GM18907 (cell line): Measurements from ENCODE around the gene ZNF423.

Experiments
- ATAC-seq: cut with Tn5 transposase; IDR thresholded peaks from one replicate; pipeline ENCODE4 v1.9.1; 2021; ENCODE audit warnings: mild to moderate bottlenecking, moderate library complexity; ENCODE audit not compliant: unreplicated experiment

The ZNF423 gene

DNA sequence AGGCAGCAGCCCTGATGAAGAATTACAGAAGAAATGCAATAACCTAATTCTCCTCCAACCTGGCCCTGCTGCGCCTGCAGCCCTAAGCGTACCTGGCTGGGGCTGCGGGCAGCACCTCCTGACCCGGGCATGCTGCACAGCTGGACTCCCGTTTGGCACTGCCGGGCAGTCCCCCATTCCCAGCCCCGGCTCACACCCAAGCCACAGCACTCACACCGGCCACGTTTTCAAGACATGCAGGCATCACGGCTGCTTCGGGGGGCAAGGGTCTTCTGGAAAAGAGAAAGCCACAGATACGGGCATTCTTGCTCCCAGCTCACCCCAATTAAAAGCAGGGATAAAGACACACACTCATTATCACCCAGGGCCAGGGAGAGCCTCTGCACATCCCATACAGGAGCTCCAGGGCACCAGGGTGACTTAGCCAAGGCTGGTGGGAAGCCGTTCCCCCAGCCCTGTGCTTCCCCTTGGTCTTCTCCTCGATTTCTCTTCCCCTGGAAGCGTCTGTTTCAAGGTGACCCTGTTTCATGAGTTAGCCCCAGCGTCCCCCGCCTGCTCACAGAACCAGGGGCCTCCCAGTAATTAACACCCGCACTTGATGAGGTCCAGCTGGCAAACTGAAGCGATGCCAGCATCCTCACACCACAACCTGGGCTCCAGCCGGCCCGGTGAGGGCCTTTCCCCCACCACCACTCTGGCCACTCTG, 265.6 kb downstream of the ZNF423 start:
- ATAC-seq: no peak

DNA sequence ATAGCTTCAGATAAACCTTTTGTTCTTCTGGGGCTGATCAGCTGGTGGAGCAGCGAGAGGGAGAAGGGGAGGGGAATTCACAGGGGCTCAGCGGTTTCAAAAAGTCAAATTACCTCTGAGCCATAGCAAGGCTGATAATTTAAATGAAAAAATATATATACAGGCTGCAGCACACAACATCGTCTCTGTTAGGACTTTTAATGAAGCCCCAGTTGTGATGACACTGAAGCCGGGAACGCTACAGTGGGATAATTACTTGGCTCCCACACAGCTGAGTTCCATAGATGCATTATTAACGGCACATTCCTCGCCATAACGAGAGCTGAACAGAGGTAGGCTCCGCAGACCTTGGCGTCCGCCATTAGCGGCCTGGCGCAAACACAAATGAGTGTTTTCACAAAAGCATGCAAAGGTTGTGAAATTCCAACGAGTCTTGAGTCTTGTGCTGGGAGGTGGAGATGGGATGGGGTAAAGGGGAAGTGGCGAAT, 266.3 kb downstream of the ZNF423 start:
- no peak for ATAC-seq

- ATAC-seq: no peak
These were observed 267.1 kb downstream of the ZNF423 start for GRCh38 chr16:49588729-49589384.

DNA sequence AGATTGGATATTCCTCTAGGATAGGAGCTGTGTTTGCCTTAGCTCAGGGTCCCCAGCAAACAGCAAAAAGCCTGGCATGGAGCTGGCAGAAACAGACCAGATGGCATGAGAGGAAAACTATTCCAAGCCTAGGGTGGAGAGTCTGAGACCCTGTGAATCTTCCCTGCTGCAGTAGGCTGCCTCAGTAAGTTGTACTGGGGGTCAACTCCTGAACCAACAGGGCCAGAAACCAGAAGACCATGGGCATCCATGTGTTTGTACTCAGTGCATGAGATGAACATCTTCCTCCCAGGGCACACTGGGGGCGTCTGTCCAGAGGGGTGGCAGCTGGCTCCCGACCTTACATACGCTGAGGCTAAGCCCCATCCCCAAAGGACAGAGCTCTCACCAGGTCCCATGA, 267.9 kb downstream of the ZNF423 start:
- ATAC-seq: no peak

- no peak for ATAC-seq
These were observed 268.4 kb downstream of the ZNF423 start for GRCh38 chr16:49587511-49587910.

DNA sequence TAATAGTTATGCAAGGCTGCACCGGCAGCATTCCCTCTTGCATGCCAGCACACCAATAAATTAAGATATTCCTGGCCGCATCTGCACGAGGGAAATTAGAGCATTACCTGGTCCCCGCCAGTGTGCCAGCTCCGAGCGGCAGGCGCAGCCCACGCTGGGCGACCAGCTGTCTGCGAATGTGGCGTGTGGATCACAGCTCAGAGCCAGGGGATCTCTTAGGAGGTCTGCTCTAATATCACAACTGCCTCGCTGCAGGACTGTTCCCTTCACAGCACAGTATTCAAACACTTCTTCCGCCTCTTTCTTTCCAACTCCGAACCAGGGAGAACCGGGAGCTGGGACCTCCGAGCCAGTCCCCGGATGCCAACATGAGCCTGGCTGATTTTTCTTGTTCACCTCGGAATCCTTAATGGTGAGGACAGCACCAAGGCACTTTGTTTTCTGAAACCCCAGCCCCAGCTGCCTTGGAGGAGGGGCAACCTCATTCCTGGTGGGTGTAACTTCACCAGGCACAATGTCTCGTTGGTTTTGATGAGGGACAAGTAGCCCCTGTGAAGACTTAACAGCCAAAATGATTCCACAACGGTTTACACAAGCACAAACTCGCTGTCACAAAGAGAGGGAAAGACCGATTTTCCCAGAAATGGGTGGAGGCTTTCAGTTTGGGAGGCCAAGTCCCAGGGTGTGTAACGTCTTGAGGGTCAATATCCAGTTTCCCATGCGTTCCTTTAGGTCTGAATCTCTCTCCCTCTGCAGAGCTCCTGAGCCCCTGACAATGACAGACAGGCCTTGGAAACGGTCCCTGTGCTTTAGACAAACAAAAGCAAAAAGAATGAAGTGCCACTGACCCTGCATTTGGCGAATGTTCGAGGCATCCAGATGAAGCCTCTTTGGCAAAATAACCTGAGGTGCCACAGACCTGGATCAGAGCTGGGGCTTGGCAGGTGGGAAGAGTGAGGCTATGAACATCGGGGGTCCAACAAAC, 269.2 kb downstream of the ZNF423 start:
- ATAC-seq: no peak

- no peak for ATAC-seq
These were observed 270.6 kb downstream of the ZNF423 start for GRCh38 chr16:49585143-49585832.

GRCh38 chr16:49583911-49584310, 272.0 kb downstream of the ZNF423 start:
- no peak for ATAC-seq

GRCh38 chr16:49581630-49582298, 274.1 kb downstream of the ZNF423 start:
- ATAC-seq: no peak

- no peak for ATAC-seq
These were observed 275.1 kb downstream of the ZNF423 start for GRCh38 chr16:49580751-49581303.

DNA sequence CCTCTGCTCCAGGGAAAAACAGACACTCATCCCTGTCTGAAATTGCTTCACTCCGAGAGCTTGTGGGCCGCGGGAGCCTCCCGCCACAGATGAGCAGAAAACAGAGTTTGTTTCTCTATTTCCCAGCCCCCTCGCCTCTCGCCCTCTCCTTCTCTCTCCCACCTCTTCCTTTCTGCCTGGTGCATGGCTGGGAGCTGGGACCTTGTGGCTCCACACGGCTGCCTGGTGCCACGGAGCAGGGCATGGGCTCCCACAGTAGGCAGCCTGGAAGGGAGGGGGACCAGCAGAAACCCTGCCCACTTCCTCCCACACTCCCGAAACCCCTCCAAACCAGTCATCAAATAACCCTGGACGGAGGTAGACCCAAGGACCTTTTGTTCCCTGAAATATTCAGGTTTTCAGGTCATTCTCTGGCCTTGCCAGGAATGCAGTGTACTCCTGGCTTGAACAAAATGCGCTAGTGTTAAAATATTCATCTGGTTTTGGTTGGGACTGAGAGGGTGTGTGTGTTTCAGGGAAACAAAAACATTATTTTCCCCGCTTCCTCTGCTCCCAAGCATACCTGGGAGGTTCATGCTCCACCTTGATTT, 277.4 kb downstream of the ZNF423 start:
- no peak for ATAC-seq

- ATAC-seq: no peak
These were observed 277.9 kb downstream of the ZNF423 start for GRCh38 chr16:49578018-49578417.

DNA sequence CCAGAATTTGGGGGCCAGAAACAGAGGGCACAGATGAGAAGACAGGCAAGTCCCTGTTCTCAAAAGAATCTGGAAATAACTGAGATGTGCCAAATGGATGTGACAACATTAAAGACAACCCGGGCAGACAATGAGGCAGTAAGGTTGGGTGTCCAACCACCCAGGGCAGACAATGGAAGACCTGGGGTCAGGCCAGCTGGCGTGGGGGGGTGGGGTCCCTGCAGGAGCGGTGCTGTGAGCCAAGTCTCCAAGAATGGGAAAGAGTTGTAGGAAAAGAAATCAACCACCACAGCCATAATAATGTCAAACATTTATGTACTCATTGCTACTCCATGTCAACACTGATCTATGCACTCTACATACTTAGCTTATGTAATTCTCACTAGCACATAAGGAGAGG, 279.0 kb downstream of the ZNF423 start:
- no peak for ATAC-seq

DNA sequence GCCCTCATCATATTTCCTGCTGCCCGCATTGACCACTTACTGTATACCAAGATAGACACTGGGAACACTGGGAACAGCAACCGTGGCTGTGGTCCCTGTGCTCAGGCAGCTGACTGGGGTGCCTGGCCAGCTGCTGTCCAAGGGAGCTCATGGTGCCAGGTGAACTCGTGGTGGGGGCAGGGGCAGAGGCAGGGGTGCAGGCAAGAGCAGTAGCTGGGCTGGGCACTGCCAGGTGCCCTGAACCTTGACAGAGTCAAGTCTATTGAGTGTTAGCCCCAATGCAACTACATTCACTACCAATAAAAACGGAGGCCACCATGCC, 279.8 kb downstream of the ZNF423 start:
- ATAC-seq: no peak

- ATAC-seq: peak; percentile 94
These were observed 280.4 kb downstream of the ZNF423 start for GRCh38 chr16:49575346-49576172.

DNA sequence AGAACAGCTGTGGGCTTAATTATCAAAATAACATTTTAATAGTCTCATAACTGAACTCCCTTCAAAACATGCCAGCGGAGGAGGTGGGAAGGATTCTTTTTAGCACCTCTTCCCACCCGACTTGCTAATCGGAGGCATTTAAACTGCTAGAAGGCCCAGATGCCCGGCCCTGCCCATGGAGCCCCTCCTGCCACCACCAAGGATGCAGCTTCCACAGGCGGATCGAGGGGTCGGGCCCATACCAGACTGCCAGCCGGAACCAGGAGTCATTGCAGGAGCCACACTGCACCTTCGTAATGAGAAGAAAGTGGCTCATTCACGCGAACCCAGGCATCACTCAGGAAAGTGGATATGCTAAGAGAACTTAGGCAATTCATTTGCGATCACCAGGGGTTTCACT, 281.1 kb downstream of the ZNF423 start:
- no peak for ATAC-seq

DNA sequence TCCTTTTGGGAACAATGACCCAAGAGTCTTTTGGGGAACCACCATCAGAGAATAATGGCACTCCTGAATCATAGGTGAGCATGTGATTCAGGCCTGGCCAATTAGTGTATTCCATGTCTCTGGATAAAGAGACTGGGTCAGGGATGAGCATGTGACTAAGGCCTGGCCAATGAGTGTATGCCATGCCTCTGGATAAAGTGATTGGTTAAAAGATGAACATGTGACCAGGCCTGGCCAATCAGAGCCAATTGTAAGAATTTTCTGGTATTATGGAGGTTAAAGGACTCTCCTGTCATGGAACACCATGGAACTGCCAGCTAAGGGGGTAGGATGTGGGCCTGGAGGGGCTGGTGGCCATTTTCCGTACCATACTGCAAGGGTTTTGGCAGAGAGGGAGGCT, 288.0 kb downstream of the ZNF423 start:
- ATAC-seq: no peak

GRCh38 chr16:49566432-49566831, 289.5 kb downstream of the ZNF423 start:
- ATAC-seq: no peak
